NAMALWA (cell line): ENCODE results near the gene SPTAN1.
A peak's percentile ranks its signal among the peaks of the same experiment; 100 is the strongest.
"Not testable (repeated sequence)": the region's sequence is repeated elsewhere in the genome, so short reads cannot be mapped to it uniquely, and the experiment has no call there.

Experiments
- DNase-seq: peaks from one replicate; pipeline ENCODE4 v3.0.0-alpha.2; 2015; ENCODE audit warnings: low spot score

SPTAN1 gene

DNA sequence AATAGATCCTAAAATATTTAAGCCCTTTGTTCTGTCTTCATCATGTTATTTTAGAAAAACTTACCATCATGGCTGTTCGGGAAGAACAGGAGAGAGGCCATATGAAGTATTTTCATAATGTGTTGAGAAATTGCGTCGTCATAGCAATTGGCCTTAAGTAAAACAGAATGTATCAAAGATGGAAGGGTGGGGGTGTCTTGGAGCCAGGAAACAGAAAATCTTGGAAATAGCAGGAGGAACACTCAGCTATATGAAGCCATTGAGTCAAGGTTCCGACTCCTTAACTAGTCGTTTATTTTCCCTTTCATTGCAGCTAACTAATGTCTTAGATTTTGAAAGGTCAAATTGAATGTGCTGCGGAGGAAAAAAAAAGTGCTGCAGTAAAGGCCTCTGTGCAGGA is 1.3 kb downstream of the SPTAN1 start:
- DNase-seq: no peak

DNA sequence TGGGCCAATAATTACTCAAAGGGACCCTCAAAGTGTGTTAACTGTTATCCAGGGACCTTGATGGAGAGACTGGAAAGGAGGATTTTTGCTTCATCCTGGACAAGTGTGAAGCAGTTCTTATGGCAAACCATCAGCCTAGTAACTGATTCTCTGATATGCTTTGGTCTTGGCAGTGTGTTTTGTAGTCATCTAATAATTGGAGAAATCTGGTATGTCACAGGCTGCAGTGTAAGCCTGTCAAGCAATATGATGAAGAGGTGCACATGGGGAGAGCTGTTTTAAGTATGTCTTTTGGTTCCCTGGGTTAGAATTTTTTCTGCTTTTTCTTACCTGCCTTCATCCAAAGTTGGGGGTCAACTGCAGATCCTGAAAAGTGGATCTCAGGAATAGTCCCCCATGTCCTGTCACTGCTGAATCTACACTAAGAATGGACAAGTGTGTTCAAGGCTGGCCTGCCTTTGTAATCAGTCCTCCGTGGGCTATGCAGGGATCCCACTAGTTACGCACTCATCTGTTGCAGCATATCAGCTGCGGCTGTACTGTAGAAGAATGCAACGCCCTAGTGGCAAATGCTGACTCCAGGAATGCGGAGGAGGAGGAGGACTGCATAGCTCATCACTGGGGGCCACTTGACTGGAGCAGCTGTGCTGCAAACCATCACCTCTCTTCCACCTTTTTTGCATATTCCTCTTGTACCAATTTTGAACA is 1.9 kb downstream of the SPTAN1 start:
- DNase-seq: peak; percentile 65

DNA sequence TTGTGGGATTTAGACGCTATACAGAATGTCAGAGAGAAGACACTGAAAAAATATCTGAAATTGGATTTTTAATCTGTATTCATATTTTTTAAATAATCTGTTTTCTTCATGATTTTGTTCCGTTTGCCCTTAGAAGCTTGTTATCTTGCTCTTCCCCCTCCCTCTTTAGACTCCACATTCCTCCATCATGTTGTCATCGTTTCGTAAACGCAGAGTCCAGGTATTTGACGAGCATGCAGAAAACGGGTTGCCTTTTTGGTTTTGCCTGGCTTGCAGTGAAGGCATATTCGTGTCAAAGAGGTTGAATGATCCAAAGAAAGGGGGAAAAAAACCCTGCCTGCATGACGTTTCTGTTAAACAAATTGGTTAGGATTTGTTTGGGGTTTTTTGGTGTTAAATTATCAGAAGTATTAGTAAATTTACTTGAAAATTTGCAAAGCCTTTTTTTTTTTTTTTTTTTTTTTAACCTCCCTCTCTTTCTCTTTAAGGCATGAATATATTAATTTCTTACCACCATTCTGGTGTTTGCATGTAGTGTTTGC is 2.9 kb downstream of the SPTAN1 start:
- DNase-seq: no peak

DNA sequence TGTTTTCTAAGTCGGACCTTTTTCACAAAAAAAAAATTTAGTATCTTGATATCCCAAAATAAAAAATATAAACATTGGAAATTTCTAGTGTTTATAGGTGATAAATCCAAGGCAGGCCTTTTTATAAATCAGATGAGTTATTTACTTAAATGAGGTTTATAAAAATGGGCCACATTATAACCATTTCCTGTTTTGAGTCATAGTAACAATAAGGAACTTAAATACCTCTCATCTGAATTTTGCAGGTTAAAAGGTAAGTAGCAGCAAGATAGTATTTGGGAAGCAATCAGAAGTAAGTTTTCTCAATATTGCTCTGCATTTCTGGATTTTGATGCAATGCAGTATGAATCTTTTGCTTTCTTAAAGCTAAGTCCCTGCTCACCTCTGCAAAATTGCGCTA is 3.9 kb downstream of the SPTAN1 start:
- DNase-seq: no peak

DNA sequence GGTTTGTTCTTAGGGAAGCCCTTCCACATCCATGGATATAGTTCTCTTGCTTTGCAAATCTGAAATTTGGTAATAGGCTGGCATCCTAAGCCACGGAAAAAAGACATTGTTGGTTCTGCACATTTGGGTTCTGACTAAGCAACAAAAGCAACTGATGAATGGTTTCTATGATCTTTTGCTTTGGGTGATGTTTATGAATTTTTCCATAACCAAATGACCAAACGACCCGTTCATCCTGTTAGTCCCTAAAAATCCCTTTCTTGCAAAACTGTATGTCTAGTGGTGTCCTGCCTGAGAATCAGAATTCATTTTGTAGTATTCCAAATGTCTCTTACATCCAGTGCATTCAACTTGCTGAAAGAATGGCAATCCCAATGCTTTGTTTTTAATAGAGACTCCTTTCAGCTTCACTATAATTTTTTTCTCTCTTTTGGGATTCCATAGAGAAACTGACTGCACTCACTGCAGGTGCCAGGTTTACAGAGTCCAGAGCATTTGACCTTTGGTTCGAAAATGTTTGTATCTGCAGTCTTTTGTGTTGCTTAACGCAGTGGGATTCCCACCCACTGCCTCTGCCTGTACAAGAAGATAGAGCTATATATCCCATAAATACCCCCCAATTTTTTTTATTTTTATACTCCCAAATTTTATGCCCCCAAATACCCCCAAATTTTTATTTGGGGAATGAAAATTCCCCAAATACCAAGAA is 4.7 kb downstream of the SPTAN1 start:
- no peak for DNase-seq

DNA sequence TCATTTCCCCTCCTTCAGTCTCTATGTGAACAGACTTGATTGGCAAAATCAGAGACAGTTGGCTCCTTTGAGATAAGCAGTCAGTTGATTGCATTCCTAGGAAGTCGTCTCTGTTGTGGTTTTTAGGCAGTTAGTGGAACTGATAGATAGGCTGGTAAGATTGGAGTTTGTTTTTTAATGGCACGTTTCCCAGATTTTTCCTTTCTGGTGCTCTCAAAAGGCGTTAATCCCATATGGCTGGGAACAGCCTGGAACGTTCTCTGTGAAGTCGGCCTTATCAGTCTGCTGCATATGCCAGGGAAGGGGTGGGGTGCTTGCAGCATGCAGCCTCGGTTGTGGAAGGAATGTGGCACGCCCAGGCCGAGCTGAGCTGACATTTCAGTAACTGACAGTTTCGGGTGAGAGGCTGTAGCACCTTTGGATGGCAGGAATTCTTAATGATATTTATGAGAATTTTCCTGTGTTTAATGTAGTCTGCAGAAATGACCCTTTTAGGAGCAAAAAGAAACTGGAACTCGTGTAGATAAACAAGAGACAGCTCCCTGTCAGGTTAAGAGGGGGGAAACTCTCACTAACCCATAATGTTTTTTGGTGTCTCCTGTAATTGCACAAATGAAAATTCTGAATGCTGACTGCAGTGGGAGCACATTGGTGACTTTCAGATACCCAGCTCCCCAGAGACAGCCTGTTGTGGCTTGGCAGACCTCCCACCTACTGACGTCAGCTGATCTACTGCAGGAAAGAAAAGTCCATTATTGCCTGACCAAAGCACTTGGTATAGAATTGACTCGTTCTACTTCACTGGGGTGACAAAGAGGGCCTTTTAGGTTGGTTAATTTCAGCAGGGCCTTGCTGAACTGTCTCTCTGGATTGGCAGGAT is 6.3 kb downstream of the SPTAN1 start:
- DNase-seq: peak; percentile 82

DNA sequence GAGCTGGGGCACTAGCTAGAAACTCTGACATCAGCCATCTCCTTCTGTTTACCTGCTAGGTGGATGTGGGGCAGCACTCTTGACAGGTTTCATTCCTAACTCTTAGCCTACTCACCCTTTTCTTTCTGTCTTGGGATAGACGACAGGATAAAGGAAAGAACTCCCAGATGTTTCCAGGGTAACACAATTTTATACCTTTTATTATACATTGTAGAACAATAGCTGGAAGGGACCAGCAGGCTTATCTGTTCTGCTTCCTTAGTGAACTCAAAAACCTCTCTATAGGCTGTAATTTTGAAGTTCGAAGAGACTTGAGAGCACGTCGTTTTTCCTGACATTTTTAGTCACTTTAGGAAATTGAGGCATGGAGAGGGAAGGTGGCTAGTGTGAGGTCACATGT is 13.2 kb downstream of the SPTAN1 start:
- no peak for DNase-seq

DNA sequence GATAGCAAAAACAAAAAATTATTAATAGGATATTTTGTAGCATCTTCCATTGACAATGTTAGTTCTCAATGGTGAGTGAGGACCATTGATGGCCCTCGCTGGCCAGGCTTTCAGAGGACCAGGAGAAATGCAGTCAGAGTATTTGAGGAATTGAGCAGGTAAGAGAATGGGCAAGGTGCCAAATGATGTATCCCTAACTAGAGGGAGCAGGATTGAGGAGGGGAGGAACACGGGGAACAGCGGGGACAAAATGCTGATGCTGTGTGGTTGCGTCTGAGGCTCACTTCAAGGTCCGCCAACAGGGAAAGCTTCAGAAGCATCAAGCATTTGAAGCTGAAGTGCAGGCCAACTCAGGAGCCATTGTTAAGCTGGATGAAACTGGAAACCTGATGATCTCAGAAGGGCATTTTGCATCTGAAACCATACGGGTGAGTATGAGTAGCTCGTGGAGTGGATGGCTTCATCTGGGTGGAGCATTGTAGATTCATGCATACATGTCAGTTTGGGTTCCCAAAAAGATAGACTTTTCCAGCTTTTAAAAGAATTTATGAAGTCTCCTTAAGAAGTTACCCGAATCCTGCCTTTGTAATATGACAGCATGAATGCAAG is 16.2 kb downstream of the SPTAN1 start:
- DNase-seq: no peak

DNA sequence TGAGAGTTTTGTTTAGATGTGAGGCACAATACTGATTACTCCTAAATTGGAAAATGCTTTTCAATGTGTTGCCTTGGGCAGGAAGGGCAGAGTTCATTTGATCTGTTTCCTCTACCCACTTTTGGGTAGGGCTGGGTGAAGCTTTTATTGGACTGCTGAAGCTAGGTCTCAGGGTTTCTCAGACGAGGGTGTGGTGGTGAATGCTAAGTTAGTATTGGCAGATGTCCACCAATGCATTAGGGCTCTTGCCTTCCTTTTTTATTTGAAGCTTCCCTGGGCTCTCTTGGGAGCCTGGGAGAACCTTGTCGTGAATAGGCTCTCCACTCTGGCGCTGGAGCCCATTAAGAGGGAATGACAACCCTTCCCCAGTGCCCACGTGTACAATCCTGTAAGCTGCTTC is 23.1 kb downstream of the SPTAN1 start:
- no peak for DNase-seq

DNA sequence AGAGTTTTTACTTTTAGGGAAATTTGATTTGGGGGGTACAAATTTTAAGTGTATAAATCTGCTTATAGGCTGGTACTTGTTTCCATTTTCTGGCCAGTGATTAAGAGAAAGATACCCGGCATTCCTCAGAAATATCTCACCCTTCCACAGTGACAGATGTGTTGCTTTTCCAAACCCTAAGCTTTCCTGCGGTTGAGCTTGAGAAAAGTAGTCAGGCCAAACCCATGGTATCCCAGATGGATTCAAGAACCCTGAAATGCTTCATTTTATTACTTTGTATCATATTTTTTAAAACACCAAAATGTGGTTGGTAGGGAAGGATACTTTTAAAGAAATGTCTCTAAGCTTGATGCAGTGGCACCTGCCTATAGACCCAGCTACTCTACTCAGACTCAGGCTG is 23.5 kb downstream of the SPTAN1 start:
- DNase-seq: no peak

DNA sequence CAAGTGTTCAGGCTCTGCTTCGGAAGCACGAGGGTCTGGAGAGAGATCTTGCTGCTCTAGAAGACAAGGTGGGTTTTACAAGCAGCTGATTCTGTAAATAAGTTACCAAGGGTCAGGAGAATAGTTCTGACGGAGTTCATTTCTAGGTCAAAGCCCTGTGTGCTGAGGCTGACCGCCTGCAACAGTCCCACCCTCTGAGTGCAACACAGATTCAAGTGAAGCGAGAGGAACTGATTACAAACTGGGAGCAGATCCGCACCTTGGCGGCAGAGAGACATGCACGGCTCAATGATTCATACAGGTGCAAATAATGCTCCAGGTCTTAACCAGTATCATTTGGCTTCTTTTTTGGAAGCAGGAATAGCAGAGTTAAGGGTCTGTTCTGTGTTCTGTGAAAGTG is 24.8 kb downstream of the SPTAN1 start:
- DNase-seq: no peak

DNA sequence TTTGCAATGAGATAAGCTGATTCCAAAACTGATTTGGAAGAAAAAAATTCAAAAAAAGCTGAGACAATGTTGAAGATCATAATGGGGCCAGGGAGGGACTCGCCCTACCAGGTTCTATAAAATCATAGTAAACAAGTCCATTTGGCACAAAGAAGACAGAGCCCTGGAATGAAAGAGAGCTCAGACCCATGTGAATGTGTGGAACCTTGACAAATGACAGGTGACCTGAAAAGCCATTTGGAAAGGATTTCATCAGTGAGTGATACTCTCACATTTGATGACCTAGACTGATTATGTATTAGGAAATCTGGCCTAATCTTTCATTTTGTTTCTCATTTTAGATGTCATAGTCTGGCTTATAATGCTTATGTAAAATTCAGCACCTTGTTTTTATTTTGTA is 26.8 kb downstream of the SPTAN1 start:
- no peak for DNase-seq

DNA sequence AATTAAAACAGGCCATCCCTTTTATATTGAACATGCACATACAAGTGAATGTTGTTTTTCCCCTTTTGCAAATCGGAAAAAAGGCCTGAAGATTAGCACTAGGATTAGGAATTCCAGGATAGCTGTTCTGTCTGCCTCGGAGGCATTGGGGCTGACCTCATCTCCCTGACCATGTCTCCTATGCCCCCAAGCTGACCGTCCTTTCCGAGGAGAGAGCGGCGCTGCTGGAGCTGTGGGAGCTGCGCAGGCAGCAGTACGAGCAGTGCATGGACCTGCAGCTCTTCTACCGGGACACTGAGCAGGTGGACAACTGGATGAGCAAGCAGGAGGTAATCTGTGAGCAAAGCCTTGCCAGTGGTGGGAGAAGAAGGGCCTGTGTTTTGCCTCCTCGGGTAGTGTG is 28.3 kb downstream of the SPTAN1 start:
- no peak for DNase-seq

DNA sequence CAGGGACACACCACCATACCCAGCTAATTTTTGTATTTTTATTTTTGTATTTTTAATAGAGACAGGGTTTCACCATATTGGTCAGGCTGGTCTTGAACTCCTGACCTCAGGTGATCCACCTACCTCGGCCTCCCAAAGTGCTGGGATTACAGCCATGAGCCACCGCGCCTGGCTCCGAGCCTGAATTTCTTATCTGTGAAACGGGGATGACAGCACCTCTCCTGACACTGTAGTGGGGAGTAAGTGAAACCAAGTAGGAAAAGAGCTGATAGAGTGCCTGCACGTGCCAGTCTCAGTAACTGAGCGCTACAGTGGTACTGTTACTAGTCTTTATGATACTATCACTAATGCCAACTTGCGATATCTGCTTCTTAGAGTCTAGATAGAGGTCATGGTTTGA is 32.8 kb downstream of the SPTAN1 start:
- DNase-seq: not testable (repeated sequence)

DNA sequence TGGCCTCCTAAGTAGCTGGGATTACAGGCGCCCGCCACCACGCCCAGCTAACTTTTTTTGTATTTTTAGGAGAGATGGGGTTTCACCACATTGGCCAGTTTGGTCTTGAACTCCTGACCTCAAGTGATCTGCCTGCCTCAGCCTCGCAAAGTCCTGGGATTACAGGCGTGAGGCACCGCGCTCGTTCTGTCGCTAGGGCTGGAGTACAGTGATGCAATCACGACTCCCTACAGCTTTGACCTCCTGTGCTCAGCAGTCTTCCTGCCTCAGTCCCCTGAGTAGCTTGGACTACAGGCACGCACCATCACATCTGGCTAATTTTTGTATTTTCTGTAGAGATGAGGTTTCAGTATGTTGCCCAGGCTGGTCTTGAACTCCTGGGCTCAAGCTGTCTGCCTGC is 34.5 kb downstream of the SPTAN1 start:
- DNase-seq: not testable (repeated sequence)

DNA sequence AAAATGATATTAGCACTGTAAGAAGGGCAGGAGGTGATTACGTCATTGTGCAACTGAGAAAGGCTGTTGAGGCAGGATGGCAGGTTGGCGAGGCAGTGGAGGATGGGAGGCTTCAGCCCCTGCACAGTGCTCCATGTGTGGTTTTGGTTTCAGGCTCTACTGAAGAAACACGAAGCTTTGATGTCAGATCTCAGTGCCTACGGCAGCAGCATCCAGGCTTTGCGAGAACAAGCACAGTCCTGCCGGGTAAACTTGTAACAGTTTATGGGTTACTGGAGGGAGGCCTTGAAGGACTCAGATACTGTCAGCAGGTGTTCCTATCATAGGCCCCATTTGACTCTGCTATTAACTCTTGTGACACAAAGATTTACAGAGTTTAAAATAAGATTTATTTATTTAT is 35.1 kb downstream of the SPTAN1 start:
- no peak for DNase-seq

DNA sequence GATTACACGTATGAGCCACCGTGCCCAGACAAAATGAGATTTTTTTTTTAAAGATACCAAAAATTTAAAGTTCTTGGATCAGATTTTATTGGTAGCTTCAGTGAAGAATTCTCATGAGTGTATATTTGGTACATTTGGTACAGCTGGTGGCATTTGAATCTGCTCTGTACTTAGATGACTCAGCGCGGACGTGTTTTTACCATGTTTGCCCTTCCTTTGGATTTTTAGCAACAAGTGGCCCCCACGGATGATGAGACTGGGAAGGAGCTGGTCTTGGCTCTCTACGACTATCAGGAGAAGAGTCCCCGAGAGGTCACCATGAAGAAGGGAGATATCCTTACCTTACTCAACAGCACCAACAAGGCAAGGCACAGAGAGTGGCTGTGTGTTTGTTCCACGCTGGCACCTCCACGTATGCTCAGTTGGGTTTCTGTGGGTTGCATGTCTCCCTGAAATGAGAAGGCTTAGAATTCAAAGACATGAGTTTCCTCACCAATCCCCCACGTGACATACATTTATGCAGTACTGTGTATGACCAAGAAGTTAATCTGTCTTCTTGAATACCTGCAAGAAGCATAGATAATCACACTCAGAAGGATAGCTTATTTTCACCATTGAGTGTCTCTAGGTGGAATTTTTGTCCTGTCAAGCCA is 36.3 kb downstream of the SPTAN1 start:
- no peak for DNase-seq

DNA sequence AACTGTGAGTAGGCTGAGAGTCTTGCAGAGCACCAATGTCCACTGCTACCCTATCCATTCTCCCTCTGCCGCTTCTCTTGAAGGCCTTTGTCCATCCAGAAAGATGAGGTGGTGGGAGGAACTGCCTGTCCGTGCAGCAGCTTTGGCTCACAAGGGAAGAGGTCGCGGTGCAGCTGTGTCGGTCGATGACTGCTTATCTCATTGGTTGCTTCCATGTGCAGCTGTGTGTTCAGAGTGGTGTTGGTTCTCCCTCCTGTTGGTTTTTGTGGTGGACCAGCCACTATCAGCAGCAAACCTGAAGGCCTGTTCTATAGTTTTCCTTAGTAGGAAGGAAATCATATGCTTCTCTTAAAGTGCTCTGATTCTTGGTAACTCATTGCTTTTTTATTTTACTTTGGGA is 40.7 kb downstream of the SPTAN1 start:
- DNase-seq: no peak

DNA sequence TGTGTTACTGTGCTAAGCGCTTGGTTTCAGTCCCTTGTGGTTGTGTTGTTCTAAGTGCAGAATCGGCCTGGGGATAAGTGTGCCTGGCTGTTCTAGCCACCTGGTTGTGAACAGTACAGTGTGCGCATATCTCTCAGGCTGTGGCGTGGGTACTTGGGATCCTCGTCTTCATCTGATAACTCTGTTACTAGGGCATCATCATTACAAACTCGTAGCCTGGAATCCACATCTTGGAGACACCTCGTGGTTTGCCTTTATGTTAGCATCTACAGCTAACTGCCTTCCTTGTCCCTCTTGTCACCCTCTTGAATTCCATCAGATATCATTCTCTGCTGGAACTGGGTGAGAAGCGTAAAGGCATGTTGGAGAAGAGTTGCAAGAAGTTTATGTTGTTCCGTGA is 41.5 kb downstream of the SPTAN1 start:
- DNase-seq: no peak

DNA sequence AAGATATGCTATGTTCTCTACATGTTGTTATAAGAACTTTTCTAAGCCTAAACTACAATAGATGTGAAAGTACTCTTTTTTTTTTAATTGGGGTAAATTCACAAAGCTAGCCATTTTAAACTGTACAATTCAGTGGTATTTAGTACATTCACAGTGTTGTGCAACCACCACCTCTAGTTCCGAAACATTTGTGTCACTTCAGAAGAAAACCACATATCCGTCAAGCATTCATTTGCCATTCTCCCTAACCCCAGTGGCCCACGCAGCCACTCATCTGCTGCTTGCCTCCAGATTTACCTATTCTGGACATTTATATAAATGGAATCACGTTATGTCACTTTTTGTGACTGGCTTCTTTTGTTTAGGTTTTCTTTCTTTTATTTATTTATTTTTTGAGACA is 43.1 kb downstream of the SPTAN1 start:
- no peak for DNase-seq

DNA sequence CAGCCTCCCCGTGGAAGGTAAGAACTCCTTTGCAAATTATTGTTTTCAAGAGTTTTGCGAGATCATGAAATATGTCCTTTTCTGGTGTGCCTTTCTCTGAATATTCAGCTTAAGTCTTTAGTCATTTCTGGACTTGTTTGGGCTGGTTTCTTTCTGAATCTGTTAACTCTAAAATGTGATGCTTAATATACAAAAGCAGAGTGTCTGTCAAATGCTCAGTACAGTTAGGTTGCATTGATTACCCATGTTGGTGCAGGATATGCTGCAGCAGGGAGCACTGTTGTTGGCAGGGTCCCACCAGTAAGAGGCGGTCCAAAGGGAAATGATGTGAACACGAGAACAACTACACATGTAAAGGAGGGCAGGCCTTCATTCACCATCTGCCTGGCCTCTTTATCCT is 47.7 kb downstream of the SPTAN1 start:
- no peak for DNase-seq

DNA sequence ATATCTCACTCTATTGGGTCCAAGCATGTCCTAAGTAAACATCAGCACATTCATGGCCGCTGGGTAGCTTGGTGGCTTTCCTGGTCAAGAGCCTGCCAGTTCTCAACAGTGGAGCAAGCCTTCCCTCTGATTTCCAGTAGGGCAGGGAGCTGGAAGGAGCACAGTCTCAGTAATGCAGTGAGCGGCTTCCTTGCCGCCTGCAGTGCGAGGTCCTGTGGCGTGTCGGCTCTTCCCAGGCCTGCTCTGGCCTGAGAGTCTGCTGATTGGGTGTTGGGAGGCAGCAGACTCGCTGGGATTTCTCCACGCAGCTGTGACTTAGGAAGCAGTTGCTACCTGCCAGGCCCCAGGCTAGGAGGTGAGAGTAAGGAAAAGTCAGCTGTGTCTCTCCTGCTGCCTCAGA is 51.3 kb downstream of the SPTAN1 start:
- DNase-seq: no peak
